H9 (cell line): ENCODE data around the gene TLR6. TPM values are rescaled to one million over a fixed set of nuclear protein-coding genes. Genes with fewer than 3 reads are reported as not detected.

ENCODE experiments used
- DNase-seq: peaks from one replicate; pipeline ENCODE4 v3.0.0-alpha.2; 2017
- H2AFZ ChIP-seq: one replicate; pipeline ENCODE4 v1.6.1; 2013; ENCODE audit warnings: mild to moderate bottlenecking, low read length, control low read depth, moderate library complexity
- H2AK5ac ChIP-seq: 2 replicates; pipeline ENCODE4 v1.6.1; 2013; ENCODE audit warnings: low read length, control low read depth, mixed read lengths; ENCODE audit not compliant: insufficient read length
- H2BK120ac ChIP-seq: one replicate; pipeline ENCODE4 v1.6.1; 2013; ENCODE audit warnings: low read depth, mild to moderate bottlenecking, low read length, control low read depth, inconsistent platforms; ENCODE audit not compliant: poor library complexity, severe bottlenecking
- H2BK12ac ChIP-seq: 2 replicates; pipeline ENCODE4 v1.6.1; 2013; ENCODE audit warnings: low read length, control low read depth, mixed read lengths, low read depth; ENCODE audit not compliant: insufficient read length
- H2BK15ac ChIP-seq: 2 replicates; pipeline ENCODE4 v1.6.1; 2013; ENCODE audit warnings: low read depth, low read length, control low read depth
- H2BK20ac ChIP-seq: one replicate; pipeline ENCODE4 v1.6.1; 2013; ENCODE audit warnings: low read depth, mild to moderate bottlenecking, low read length, control low read depth, inconsistent platforms; ENCODE audit not compliant: poor library complexity, severe bottlenecking
- H2BK5ac ChIP-seq: 2 replicates; pipeline ENCODE4 v1.6.1; 2013; ENCODE audit warnings: low read length, control low read depth, mixed read lengths; ENCODE audit not compliant: insufficient read length
- H3K14ac ChIP-seq: 2 replicates; pipeline ENCODE4 v1.6.1; 2013; ENCODE audit warnings: low read length, control low read depth; ENCODE audit not compliant: insufficient read depth
- H3K18ac ChIP-seq: 2 replicates; pipeline ENCODE4 v1.6.1; 2013; ENCODE audit warnings: low read depth, mild to moderate bottlenecking, mixed read lengths, low read length, control low read depth; ENCODE audit not compliant: insufficient read length
- H3K23ac ChIP-seq: 2 replicates; pipeline ENCODE4 v1.6.1; 2013; ENCODE audit warnings: low read length, control low read depth, mixed read lengths, low read depth; ENCODE audit not compliant: insufficient read length
- H3K23me2 ChIP-seq: 2 replicates; pipeline ENCODE4 v1.6.1; 2013; ENCODE audit warnings: low read depth, mild to moderate bottlenecking, mixed read lengths, low read length, control low read depth; ENCODE audit not compliant: insufficient read length, poor library complexity, severe bottlenecking
- H3K27ac ChIP-seq: 2 replicates; pipeline ENCODE4 v1.5.1; 2013; ENCODE audit warnings: low read length, control low read depth, mixed read lengths, low read depth; ENCODE audit not compliant: insufficient read length
- H3K27me3 ChIP-seq: 2 replicates; pipeline ENCODE4 v1.6.1; 2013; ENCODE audit warnings: low read length, control low read depth, inconsistent platforms; ENCODE audit not compliant: insufficient read depth
- H3K4ac ChIP-seq: 2 replicates; pipeline ENCODE4 v1.6.1; 2013; ENCODE audit warnings: low read depth, mild to moderate bottlenecking, control low read depth, inconsistent platforms, low read length, moderate library complexity
- H3K4me1 ChIP-seq: 2 replicates; pipeline ENCODE4 v1.6.1; 2013; ENCODE audit warnings: low read length, control low read depth, inconsistent platforms; ENCODE audit not compliant: insufficient read depth
- H3K4me2 ChIP-seq: 2 replicates; pipeline ENCODE4 v1.6.1; 2013; ENCODE audit warnings: low read length, control low read depth, mixed read lengths; ENCODE audit not compliant: insufficient read length, insufficient read depth
- H3K56ac ChIP-seq: 2 replicates; pipeline ENCODE4 v1.6.1; 2013; ENCODE audit warnings: low read depth, mild to moderate bottlenecking, mixed read lengths, low read length, control low read depth; ENCODE audit not compliant: insufficient read length
- H3K79me1 ChIP-seq: 2 replicates; pipeline ENCODE4 v1.6.1; 2013; ENCODE audit warnings: low read depth, mild to moderate bottlenecking, moderate library complexity, low read length, control low read depth, inconsistent platforms; ENCODE audit not compliant: insufficient read depth, poor library complexity, severe bottlenecking
- H3K79me2 ChIP-seq: 2 replicates; pipeline ENCODE4 v1.6.1; 2013; ENCODE audit warnings: low read length, control low read depth, inconsistent platforms; ENCODE audit not compliant: insufficient read depth
- H3K9ac ChIP-seq: 2 replicates; pipeline ENCODE4 v1.6.1; 2013; ENCODE audit warnings: low read length, control low read depth, mixed read lengths; ENCODE audit not compliant: insufficient read length; ENCODE audit errors: extremely low read depth
- H3K9me3 ChIP-seq: one replicate; pipeline ENCODE4 v1.6.1; 2013; ENCODE audit warnings: low read depth, low read length, inconsistent platforms; ENCODE audit not compliant: control insufficient read depth
- H3T11ph ChIP-seq: one replicate; pipeline ENCODE4 v1.6.1; 2013; ENCODE audit warnings: mild to moderate bottlenecking, low read length, control low read depth, inconsistent platforms
- H4K20me1 ChIP-seq: one replicate; pipeline ENCODE4 v1.6.1; 2013; ENCODE audit not compliant: control insufficient read depth, insufficient read length, insufficient read depth
- H4K5ac ChIP-seq: 2 replicates; pipeline ENCODE4 v1.6.1; 2013; ENCODE audit warnings: low read depth, mild to moderate bottlenecking, mixed read lengths, low read length, control low read depth; ENCODE audit not compliant: insufficient read length
- H4K8ac ChIP-seq: replicated peaks from 2 replicates; pipeline ENCODE4 v1.6.1; 2013; ENCODE audit warnings: low read length, control low read depth, mixed read lengths, low read depth; ENCODE audit not compliant: insufficient read length
- H4K91ac ChIP-seq: 2 replicates; pipeline ENCODE4 v1.6.1; 2013; ENCODE audit warnings: low read depth, mild to moderate bottlenecking, moderate library complexity, mixed read lengths, low read length, control low read depth; ENCODE audit not compliant: insufficient read length
- H3K27ac Mint-ChIP-seq, 3 experiments: 2 replicates in 2 of 3; 3 replicates in 1 of 3; pipeline ENCODE4 v1.8.0; 2020 to 2021; ENCODE audit warnings: mixed read lengths in 3 of 3, mild to moderate bottlenecking in 1 of 3, moderate library complexity in 1 of 3
- H3K27me3 Mint-ChIP-seq: 2 replicates; pipeline ENCODE4 v1.8.0; 2021; ENCODE audit warnings: low read depth, mild to moderate bottlenecking, moderate library complexity, mixed read lengths
- H3K36me3 Mint-ChIP-seq, 3 experiments: 2 replicates in 2 of 3; 3 replicates in 1 of 3; pipeline ENCODE4 v1.8.0; 2020 to 2021; ENCODE audit warnings: low read depth in 3 of 3, mixed read lengths in 3 of 3; ENCODE audit not compliant: insufficient read depth in 1 of 3
- H3K4me1 Mint-ChIP-seq, 2 experiments: 2 replicates each; pipeline ENCODE4 v1.8.0; 2020; ENCODE audit warnings: mixed read lengths in 2 of 2
- H3K4me3 Mint-ChIP-seq, 2 experiments: 2 replicates in 1 of 2; 3 replicates in 1 of 2; pipeline ENCODE4 v1.8.0; 2020 to 2021; ENCODE audit warnings: mild to moderate bottlenecking in 2 of 2, mixed read lengths in 2 of 2, moderate library complexity in 1 of 2
- H3K9me3 Mint-ChIP-seq, 2 experiments: 2 replicates in 1 of 2; 3 replicates in 1 of 2; pipeline ENCODE4 v1.8.0; 2020; ENCODE audit warnings: mild to moderate bottlenecking in 2 of 2, mixed read lengths in 2 of 2, moderate library complexity in 1 of 2
- WGBS: extraction: QIAGEN DNeasy Blood & Tissue Kit; methylation state at CpG from one replicate; pipeline ENCODE4 v1.1.7; 2013; ENCODE audit warnings: missing lambda C conversion rate, low lambda C conversion rate, mixed read lengths; ENCODE audit not compliant: insufficient read length; ENCODE audit errors: extremely low coverage; 5-methylcytosine and 5-hydroxymethylcytosine counted together
- total RNA-seq: library from RNA; stranded (reverse); gene quantifications from 2 replicates; pipeline ENCODE4 v1.2.1, GENCODE V29; 2021
- TF ChIP-seq, protein P1 (sequence below): fragments of 200-600 bp; sonication (generic); conservative IDR thresholded peaks from 3 replicates; pipeline ENCODE4 v1.8.0; 2021; ENCODE audit warnings: antibody characterized with exemption, mild to moderate bottlenecking

The TLR6 gene
- total RNA-seq, 1 experiment from 2014 or later: 0.11 TPM

DNA sequence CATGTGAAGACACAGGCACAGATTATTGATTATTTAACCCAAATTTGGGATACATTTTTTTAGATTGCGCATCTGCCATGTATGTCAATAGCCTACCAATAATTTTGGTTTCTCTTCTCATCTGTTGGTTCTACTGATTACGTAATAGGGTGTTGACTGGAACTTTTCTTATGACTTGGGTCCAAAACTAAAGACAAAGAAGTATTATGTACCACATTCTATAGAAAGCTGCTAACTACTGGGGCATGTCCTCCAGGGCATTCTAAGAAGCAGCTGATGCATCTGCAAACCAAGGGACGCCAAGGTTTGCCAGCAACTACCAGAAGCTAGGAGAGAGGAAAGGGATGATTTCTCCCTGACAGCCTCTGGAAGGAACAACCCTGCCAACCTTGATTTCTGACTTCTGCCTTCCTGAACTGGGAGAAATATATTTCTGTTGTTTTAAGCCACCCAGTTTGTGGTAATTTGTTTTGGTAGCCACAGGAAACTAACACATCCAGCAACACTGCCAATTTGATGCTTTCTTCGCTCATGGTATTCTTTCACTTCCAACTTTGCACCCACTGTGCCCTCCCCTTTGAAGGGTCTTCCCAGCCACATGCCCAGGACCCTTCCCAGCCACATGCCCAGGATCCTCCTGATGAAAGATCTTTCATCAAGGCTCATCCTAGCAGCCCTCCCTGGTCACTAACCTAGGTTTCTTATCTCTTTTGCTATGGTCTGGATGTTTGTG, 36.1 kb downstream of the TLR6 start:
- Histone ChIP-seq H3K56ac (no peak overlapping the region), H3K4me1 (no peaks in the 10 kb centered on the region), H2BK12ac (no peak overlapping the region), H3K27me3 (no peaks in the 10 kb centered on the region), H3K9ac (no peak overlapping the region), H2BK15ac (no peak overlapping the region), H3K23me2 (no peaks in the 10 kb centered on the region), H2BK5ac (no peak overlapping the region), H4K91ac (no peak overlapping the region), H3K27ac (no peak overlapping the region), H2BK120ac (no peak overlapping the region), H3K9me3 (peaks cover 7% of the 10 kb centered on the region), H2BK20ac (no peak overlapping the region), H3K14ac (no peak overlapping the region), H3T11ph (no peak overlapping the region), H4K5ac (no peak overlapping the region), H2AK5ac (no peak overlapping the region), H2AFZ (no peak overlapping the region), H3K23ac (no peak overlapping the region), H3K4me2 (no peak overlapping the region), H3K79me2 (no peaks in the 10 kb centered on the region), H3K4ac (no peak overlapping the region), H3K18ac (no peak overlapping the region), H3K79me1 (no peaks in the 10 kb centered on the region), H4K8ac (no peak overlapping the region), H4K20me1 (no peaks in the 10 kb centered on the region)
- WGBS: no CpG with 5 or more reads among the region's 4 CpGs
- no peak overlapping the region for H3K4me3 Mint-ChIP-seq
- H3K36me3 Mint-ChIP-seq: peaks cover 2 to 8% (median 2%) of the 10 kb centered on the region in 3 experiments; a peak in 5 of 7 replicates
- DNase-seq: no peak
- peaks cover 7% of the 10 kb centered on the region for H3K27me3 Mint-ChIP-seq
- TF ChIP-seq, protein P1, sequence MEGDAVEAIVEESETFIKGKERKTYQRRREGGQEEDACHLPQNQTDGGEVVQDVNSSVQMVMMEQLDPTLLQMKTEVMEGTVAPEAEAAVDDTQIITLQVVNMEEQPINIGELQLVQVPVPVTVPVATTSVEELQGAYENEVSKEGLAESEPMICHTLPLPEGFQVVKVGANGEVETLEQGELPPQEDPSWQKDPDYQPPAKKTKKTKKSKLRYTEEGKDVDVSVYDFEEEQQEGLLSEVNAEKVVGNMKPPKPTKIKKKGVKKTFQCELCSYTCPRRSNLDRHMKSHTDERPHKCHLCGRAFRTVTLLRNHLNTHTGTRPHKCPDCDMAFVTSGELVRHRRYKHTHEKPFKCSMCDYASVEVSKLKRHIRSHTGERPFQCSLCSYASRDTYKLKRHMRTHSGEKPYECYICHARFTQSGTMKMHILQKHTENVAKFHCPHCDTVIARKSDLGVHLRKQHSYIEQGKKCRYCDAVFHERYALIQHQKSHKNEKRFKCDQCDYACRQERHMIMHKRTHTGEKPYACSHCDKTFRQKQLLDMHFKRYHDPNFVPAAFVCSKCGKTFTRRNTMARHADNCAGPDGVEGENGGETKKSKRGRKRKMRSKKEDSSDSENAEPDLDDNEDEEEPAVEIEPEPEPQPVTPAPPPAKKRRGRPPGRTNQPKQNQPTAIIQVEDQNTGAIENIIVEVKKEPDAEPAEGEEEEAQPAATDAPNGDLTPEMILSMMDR: no peak
- H3K27ac Mint-ChIP-seq: no peak overlapping the region
- peaks cover 9 to 13% of the 10 kb centered on the region in 2 experiments; a peak in 4 of 5 replicates for H3K9me3 Mint-ChIP-seq
- no peaks in the 10 kb centered on the region for H3K4me1 Mint-ChIP-seq
